ENCODE measurements around the gene SMPDL3A. TPM values are rescaled to one million over a fixed set of nuclear protein-coding genes. Genes with fewer than 3 reads are reported as not detected.

Gene SMPDL3A
- total RNA-seq, 4 donors from 2014 or later: 82.5 to 111 (median 91.8) TPM

- WGBS: 2% methylated on average over 14 of the region's 14 CpGs
- H3K36me3 ChIP-seq: no peaks in the 10 kb centered on the region
- peak overlapping the region; percentile 97 for H3K27ac ChIP-seq
- H3K4me3 ChIP-seq: peak overlapping the region; percentile 77
- peaks cover 42% of the 10 kb centered on the region for H3K4me1 ChIP-seq
- no peak for DNase-seq (ENCODE audit: low spot score in 2 of 2)
- no peaks in the 10 kb centered on the region for H3K9me3 ChIP-seq
- TF ChIP-seq POLR2A (IDR thresholded peaks at IDR 0.05) (no peak), EP300 (IDR thresholded peaks at IDR 0.05) (no peak), POLR2AphosphoS5 (IDR thresholded peaks at IDR 0.05) (no peak)
- TF ChIP-seq, protein P1, sequence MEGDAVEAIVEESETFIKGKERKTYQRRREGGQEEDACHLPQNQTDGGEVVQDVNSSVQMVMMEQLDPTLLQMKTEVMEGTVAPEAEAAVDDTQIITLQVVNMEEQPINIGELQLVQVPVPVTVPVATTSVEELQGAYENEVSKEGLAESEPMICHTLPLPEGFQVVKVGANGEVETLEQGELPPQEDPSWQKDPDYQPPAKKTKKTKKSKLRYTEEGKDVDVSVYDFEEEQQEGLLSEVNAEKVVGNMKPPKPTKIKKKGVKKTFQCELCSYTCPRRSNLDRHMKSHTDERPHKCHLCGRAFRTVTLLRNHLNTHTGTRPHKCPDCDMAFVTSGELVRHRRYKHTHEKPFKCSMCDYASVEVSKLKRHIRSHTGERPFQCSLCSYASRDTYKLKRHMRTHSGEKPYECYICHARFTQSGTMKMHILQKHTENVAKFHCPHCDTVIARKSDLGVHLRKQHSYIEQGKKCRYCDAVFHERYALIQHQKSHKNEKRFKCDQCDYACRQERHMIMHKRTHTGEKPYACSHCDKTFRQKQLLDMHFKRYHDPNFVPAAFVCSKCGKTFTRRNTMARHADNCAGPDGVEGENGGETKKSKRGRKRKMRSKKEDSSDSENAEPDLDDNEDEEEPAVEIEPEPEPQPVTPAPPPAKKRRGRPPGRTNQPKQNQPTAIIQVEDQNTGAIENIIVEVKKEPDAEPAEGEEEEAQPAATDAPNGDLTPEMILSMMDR (IDR thresholded peaks at IDR 0.05): no peak
- no peaks in the 10 kb centered on the region for H3K27me3 ChIP-seq
These were observed 967 bp downstream of the SMPDL3A start for GRCh38 chr6:122790028-122790422.

DNA sequence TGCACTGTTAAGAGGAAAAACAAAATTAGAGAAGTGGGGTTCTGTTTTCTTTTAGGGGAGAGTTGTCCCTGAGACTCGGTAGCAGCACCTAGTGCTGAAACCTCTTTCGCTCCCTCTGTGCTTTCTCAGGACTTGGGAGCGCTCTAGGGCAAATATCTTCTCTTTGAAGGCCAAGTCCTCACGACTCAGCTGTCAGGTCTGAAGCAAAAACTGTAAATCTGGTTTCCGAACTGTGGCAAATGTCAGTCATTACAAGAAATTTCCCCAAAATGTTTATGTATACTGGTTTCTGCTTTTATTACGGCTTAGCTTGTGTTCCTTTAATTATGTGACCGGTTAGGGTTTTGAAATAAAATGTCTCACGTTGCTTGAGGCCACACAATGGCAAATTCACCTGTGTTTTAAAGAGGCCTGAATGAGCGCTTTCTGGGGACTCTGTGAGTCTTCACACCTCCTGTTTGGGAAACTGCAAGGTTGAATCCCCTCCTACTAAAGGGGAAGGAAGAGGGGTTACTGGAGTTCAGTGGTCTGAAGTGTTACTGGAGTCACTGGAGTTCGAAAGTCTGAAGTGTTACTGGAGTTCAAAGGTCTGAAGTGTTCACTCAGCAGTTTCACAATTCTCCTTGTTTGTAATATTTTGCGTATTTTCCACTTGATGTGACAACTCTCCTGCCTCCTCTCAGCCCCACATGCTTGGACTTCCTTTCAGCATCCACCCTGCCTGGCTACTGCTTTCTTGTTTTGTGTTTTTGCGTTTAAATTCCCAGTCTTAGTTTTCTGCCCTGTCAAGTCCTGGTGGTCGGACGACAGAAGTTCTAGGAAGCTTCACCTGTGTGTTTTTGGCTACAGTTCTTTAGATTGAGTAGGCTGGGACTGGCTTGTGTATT is 1.6 kb downstream of the SMPDL3A start:
- H3K4me3 ChIP-seq: peak overlapping the region; percentile 77
- DNase-seq (ENCODE audit: low spot score in 2 of 2): no peak
- H3K36me3 ChIP-seq: no peaks in the 10 kb centered on the region
- WGBS: 29% methylated on average over 14 of the region's 14 CpGs
- peak overlapping the region; percentile 97 for H3K27ac ChIP-seq
- H3K9me3 ChIP-seq: no peaks in the 10 kb centered on the region
- peaks cover 42% of the 10 kb centered on the region for H3K4me1 ChIP-seq
- TF ChIP-seq POLR2AphosphoS5 (IDR thresholded peaks at IDR 0.05): peak in 1 of 3 donors; percentile 16
- TF ChIP-seq, protein P1 (IDR thresholded peaks at IDR 0.05): no peak
- no peaks in the 10 kb centered on the region for H3K27me3 ChIP-seq

- H3K36me3 ChIP-seq: no peaks in the 10 kb centered on the region
- no peaks in the 10 kb centered on the region for H3K9me3 ChIP-seq
- H3K4me3 ChIP-seq: peak overlapping the region; percentile 77
- peak overlapping the region; percentile 97 for H3K27ac ChIP-seq
- no peak for TF ChIP-seq POLR2AphosphoS5 (IDR thresholded peaks at IDR 0.05)
- TF ChIP-seq, protein P1 (IDR thresholded peaks at IDR 0.05): no peak
- no peak for TF ChIP-seq EP300 (IDR thresholded peaks at IDR 0.05)
- no peak for TF ChIP-seq POLR2A (IDR thresholded peaks at IDR 0.05)
- no peaks in the 10 kb centered on the region for H3K27me3 ChIP-seq
- 71% methylated on average over 2 of the region's 2 CpGs for WGBS
- no peak for DNase-seq (ENCODE audit: low spot score in 2 of 2)
- H3K4me1 ChIP-seq: peaks cover 42% of the 10 kb centered on the region
These were observed 2.2 kb downstream of the SMPDL3A start for GRCh38 chr6:122791310-122791679.

DNA sequence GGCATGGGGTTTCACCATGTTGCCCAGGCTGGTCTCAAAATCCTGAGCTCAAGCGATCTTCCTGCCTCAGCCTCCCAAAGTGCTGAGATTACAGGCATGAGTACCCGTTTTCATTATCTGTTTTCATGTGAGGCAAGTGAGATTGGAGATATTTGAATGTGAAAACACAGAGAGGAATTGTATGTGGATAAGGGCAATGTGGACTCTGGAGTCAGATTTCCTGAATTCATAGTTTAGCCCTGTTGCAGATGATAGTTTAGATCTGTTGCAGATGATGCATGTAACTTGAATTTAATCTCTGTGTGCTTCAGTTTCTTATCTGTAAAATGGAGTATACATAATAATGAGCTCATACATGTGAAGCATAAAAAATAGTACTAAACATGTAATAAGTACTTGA is 3.7 kb downstream of the SMPDL3A start:
- DNase-seq (ENCODE audit: low spot score in 2 of 2): no peak
- H3K4me3 ChIP-seq: no peak overlapping the region
- TF ChIP-seq POLR2A (IDR thresholded peaks at IDR 0.05): no peak
- no peak for TF ChIP-seq POLR2AphosphoS5 (IDR thresholded peaks at IDR 0.05)
- no peak for TF ChIP-seq EP300 (IDR thresholded peaks at IDR 0.05)
- TF ChIP-seq, protein P1 (IDR thresholded peaks at IDR 0.05): no peak
- H3K27me3 ChIP-seq: no peaks in the 10 kb centered on the region
- WGBS: 47% methylated on average over 2 of the region's 2 CpGs
- H3K27ac ChIP-seq: peak overlapping the region; percentile 31
- peaks cover 6% of the 10 kb centered on the region for H3K36me3 ChIP-seq
- H3K9me3 ChIP-seq: no peaks in the 10 kb centered on the region
- peaks cover 40% of the 10 kb centered on the region for H3K4me1 ChIP-seq

DNA sequence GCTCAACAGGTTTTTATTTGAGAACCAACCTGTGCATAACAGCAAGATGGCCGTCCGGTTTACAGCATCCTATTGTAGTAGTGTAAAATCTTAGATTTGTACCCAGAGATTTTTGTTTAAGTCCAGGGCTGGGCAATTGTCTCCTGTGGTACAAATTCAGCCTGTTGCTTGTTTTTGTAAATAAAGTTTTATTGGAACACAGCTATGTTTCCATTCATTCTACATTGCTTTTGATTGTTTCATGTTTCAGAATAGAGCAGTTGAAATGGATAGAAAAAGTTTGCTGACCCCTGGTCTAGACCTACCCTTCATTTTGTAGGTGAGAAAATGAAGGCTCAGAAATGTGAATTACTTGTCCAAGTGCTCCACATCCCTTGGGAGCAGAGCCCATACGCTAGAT is 8.5 kb downstream of the SMPDL3A start:
- H3K4me1 ChIP-seq: peaks cover 41% of the 10 kb centered on the region
- no peak overlapping the region for H3K4me3 ChIP-seq
- no peaks in the 10 kb centered on the region for H3K27me3 ChIP-seq
- TF ChIP-seq POLR2A (IDR thresholded peaks at IDR 0.05) (no peak), POLR2AphosphoS5 (IDR thresholded peaks at IDR 0.05) (no peak), EP300 (IDR thresholded peaks at IDR 0.05) (no peak)
- TF ChIP-seq, protein P1 (IDR thresholded peaks at IDR 0.05): no peak
- 91% methylated on average over 3 of the region's 3 CpGs for WGBS
- DNase-seq (ENCODE audit: low spot score in 2 of 2): no peak
- H3K9me3 ChIP-seq: no peaks in the 10 kb centered on the region
- peak overlapping the region; percentile 82 for H3K27ac ChIP-seq
- H3K36me3 ChIP-seq: peaks cover 7% of the 10 kb centered on the region
